ENCODE data around the gene AFAP1.

The AFAP1 gene

DNA sequence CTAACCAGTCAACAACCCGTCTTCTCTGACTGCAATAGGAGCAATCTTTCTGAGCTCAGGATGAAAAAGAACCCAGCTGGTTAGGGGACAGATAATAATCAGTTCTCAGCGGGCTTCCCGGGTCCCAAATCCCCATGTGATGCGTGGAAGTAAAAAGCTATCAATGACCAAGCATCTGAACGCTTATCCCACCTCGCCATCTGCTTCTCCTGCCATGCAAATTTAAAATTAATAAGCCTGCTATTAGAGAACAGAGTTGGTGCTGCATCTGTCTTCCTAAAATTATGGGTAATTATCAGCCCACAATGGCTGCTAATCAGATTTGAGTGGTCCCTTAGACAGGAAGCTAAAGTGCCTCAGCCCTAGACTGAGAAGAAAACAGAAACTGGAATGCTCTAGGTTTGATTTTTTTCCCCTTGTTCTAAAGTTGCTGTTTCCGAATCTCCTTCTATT lies 37.5 kb downstream of the AFAP1 start:
- no peak for DNase-seq
- in situ Hi-C loops (cut with MboI; ENCODE audit: low pct_unique_long_range_greater_than_20kb, low sequenced_read_pairs), result no loop called here

- in situ Hi-C loops (cut with MboI; ENCODE audit: low pct_unique_long_range_greater_than_20kb, low sequenced_read_pairs), result no loop called here
- DNase-seq, result no peak
Observed at GRCh38 chr4:7901311-7901885, 38.3 kb downstream of the AFAP1 start.

GRCh38 chr4:7900334-7900909 lies 39.2 kb downstream of the AFAP1 start:
- no peak for DNase-seq
- in situ Hi-C loops (cut with MboI; ENCODE audit: low pct_unique_long_range_greater_than_20kb, low sequenced_read_pairs), result no loop called here

DNA sequence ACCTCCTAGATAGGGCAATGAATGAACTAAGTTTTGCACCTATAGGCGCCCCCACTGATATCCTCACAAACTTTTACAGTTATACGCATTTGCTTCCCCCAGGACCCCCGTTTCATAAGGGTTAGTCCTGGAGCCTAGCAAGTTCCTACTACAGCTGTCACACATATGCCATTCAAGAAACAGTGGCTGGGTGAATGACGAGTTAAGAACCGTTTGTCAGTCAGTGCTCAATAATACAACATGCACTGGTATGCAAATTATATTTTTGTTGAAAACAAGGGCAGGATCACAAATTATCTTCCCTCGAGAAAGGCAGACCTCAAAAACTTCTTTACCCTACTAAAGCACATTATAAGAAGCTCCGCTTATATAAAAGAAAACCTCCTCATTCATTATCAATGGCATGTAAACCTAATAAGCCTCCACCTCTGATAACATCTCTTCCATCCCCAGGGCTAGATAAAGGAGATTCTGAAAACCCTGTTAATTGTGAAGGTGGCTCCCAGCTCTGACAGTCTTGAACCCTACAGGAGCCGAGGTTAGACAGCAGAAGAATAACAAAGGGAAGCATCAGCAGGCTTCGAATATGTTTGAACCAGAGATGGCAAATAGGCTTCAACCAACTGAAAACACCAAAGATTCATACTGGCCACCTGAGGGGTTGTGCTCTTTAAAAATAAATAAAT lies 40.3 kb downstream of the AFAP1 start:
- in situ Hi-C loops (cut with MboI; ENCODE audit: low pct_unique_long_range_greater_than_20kb, low sequenced_read_pairs), result no loop called here
- no peak for DNase-seq

- in situ Hi-C loops (cut with MboI; ENCODE audit: low pct_unique_long_range_greater_than_20kb, low sequenced_read_pairs), result no loop called here
Observed at GRCh38 chr4:7898385-7898784, 41.3 kb downstream of the AFAP1 start.

DNA sequence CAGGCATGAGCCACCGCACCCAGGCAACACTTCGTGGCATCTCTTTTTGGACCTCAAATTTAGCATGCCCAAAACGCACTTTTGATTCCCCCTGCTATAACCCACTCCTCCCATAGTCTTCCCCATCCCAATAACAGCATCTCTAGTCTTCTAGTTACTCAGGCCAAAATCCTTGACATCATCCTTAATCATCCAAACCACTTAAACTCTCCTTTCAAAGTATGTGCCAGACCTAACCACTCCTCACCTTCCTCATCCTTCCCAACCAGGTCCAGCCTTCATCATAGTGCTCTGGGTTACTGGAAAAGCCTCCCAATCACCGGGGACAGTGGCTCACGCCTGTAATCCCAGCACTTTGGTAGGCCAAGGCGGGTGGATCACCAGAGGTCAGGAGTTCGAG lies 41.9 kb downstream of the AFAP1 start:
- no peak for DNase-seq
- in situ Hi-C loops (cut with MboI; ENCODE audit: low pct_unique_long_range_greater_than_20kb, low sequenced_read_pairs), result no loop called here

More at GRCh38 chr4:7898385-7898784, 41.3 kb downstream of the AFAP1 start:
- DNase-seq, result no peak

DNA sequence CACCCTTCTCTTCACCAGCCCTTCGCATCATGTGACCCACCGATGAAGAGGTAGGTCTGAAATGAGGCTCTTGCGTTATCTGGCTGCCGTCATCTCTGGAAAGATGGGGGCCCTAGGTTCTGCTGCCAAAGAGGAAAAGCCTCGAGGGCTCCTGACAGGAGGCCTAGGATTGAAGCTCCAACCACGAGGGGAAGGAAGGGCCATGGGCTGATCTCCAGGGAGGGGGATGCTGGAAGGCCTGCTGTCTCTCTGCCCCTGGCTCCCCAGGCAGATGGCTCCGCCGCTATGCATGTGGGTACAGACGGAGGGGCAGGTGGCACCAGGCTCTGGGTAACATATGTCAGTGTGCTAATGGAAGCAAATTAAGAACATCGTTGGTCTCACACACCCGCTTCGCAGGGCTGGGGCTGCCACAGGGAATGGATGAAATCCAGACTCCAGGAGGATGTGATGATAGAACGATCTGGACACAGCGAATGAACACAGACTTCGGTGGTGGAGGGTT lies 44.9 kb downstream of the AFAP1 start:
- DNase-seq, result no peak
- in situ Hi-C loops (cut with MboI; ENCODE audit: low pct_unique_long_range_greater_than_20kb, low sequenced_read_pairs), result no loop called here

DNA sequence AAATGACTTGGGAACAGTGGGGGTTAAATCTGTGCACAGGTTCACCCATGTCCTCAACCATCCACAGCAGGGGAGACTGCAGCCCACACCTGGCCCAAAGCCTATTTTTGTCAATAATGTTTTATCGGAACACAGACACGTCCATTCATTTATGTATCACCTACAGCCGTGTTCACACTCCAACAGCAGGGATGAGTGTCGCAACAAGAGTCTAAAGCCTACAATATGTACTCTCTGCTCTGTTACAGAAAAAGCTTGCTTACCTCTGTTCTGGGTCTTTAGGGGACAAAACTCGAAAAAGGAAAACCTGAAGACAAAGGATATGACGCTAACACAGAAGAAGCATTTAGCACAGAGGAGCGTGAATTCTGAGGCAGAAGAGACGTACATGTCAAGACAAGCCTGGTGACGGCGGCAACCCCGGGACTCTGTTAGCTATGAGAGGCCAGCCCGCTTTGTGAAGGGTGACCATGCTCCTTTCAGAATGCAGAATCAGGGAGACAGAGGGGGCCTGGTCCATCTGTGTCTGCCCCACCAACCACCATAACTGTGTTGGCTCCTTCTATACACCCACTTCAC lies 45.5 kb downstream of the AFAP1 start:
- in situ Hi-C loops (cut with MboI; ENCODE audit: low pct_unique_long_range_greater_than_20kb, low sequenced_read_pairs), result no loop called here
- no peak for DNase-seq

- no peak for DNase-seq
- in situ Hi-C loops (cut with MboI; ENCODE audit: low pct_unique_long_range_greater_than_20kb, low sequenced_read_pairs), result no loop called here
Observed at GRCh38 chr4:7893539-7893938, 46.1 kb downstream of the AFAP1 start.

DNA sequence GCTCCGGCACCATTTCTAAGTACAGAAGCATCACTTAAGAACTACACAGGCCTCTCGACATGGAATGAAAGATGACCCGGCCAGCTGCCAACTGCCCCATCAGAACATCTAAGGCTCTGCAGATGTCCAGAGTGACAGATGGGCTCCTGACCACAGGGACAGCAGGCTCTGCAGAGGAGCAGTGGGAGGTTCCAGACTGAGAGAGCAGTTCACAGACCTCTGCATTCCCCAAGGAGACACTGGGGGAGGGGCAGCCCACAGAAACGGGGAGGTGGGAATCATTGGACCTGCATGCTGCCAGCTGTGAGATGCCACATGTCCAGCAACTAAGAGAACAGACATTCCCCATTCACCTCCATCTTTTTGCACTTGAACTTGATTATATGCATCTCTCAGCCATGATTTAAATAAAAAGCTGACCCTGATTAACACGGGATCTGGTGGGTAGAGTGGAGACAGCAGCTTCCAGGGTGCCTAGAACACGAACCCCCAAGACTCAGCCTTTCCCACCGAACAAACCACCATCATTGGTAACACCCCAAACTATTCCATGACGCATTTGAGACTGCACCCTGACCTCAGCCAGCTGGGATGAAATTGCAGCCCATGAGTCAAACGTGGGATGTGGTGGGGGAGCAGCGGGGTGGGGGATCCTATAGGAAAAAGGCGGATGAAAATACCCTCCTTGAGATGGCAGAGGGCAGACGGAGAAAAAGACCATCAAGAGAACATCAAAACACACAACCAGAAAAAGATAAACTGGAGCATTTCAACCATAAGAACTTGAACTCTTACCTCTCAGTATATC lies 47.2 kb downstream of the AFAP1 start:
- DNase-seq, result no peak
- in situ Hi-C loops (cut with MboI; ENCODE audit: low pct_unique_long_range_greater_than_20kb, low sequenced_read_pairs), result no loop called here

- in situ Hi-C loops (cut with MboI; ENCODE audit: low pct_unique_long_range_greater_than_20kb, low sequenced_read_pairs), result no loop called here
- DNase-seq, result no peak
Observed at GRCh38 chr4:7890635-7891393, 48.8 kb downstream of the AFAP1 start.

DNA sequence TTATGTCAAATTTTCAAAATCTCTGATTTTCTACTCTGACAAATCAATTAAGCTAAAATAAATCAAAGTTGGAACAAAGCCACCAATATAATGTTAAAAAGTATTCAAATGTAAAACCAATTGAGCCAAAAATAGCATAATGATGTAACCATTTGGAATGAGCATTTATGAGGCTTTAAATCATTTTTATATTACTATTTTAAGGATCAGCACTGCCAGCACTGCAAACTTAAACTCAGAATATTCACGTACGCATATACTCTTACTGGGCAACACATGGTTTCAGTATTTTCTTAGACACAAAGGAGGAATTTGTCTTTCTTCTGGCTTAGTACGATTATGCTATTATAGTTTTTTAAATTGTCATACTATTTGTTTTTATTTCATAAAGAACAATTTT lies 52.2 kb downstream of the AFAP1 start:
- no peak for DNase-seq
- in situ Hi-C loops (cut with MboI; ENCODE audit: low pct_unique_long_range_greater_than_20kb, low sequenced_read_pairs), result no loop called here

DNA sequence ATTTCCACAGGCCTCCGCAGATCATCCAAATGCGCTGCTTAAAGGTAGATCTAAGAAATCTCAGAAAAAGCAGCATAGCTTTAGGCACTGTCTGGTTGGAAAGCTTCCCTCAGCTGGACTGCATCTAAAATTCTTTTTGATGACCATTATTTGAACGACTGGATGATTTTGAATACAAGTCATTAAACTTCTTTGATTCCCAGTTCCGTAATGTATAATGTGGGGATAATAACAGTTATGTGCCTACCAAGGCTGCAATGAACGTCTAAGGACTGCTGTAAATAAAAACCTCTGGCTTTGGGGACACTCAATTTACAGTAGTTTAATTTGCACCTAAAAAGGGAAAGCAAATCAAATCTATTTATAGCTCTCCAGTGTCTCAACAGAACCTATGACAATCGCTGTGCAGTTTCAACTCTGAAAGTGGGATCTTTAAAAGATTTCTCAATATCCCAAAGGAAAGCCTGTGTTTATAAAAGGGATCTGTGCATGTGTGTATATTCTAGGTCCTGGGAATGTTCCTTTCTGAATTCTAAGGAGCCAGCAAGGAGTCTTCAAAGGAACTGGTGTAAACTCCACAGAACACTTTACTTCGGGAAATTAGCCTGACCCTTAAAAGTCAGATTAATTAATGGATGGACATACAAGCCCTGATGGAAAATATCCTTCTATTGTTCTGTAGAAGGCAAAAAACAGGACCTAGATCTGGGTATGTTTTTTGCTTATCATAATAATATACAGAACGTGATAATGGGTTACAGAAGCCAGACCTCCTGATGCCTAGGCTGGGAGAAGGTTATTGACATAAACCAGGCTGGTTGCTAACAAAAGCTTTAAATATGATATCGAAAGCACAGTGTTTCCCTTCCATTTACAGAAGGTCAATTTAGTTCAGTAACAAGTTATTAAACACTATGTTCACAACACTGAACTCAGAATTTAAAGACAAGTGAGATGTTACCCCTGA lies 53.4 kb downstream of the AFAP1 start:
- no peak for DNase-seq
- in situ Hi-C loops (cut with MboI; ENCODE audit: low pct_unique_long_range_greater_than_20kb, low sequenced_read_pairs), result no loop called here

DNA sequence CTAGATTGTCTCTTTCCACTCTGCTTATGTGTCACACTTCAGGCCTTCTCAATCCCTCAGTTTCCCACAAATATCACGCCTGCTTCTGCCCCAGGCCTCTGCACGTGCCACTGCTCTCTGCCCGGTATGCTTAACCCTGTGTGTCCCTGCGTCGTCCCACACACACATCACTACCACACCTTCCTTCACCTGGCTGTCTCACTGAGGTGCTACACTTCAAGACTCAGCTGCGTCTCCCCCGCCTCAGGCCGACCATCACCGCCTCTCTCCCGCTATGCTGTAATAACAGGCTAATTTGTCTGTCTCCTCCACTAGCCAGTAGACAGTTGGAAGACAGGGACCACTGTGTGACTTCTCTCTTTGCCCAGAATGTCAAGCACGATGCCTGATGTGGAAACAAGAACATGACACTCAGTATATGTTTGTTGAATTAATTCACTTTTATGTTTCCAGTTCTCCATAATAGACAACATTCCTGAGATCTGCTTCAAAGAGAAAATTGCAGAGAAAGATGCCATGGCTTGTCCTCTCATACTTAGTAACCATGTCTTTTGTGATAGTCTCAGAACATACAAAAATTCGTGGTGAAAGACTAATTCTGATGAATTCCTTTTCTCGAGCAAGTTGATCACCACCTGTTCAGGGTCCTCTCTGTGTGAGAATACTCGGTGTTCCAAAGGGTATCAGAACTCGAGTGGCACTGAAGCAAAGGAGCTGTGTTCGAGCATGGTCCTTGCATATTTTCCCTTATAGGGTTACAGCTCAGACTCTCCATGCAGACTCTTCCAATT lies 54.2 kb downstream of the AFAP1 start:
- in situ Hi-C loops (cut with MboI; ENCODE audit: low pct_unique_long_range_greater_than_20kb, low sequenced_read_pairs), result no loop called here
- no peak for DNase-seq

- DNase-seq, result no peak
- in situ Hi-C loops (cut with MboI; ENCODE audit: low pct_unique_long_range_greater_than_20kb, low sequenced_read_pairs), result no loop called here
Observed at GRCh38 chr4:7880683-7881082, 59.0 kb downstream of the AFAP1 start.

GRCh38 chr4:7879127-7879526 lies 60.5 kb downstream of the AFAP1 start:
- no peak for DNase-seq
- in situ Hi-C loops (cut with MboI; ENCODE audit: low pct_unique_long_range_greater_than_20kb, low sequenced_read_pairs), result no loop called here

GRCh38 chr4:7878323-7878722 lies 61.3 kb downstream of the AFAP1 start:
- in situ Hi-C loops (cut with MboI; ENCODE audit: low pct_unique_long_range_greater_than_20kb, low sequenced_read_pairs), result no loop called here
- DNase-seq, result no peak

Data from KBM-7 (cell line).